Eye (tissue), 1 donor: Measurements from ENCODE around the gene USP48.
"Not testable (repeated sequence)": the region's sequence is repeated elsewhere in the genome, so short reads cannot be mapped to it uniquely, and the experiment has no call there.

Experiments used
- DNase-seq: peaks from one replicate; pipeline ENCODE4 v3.0.0-alpha.2; 2015

Gene USP48

DNA sequence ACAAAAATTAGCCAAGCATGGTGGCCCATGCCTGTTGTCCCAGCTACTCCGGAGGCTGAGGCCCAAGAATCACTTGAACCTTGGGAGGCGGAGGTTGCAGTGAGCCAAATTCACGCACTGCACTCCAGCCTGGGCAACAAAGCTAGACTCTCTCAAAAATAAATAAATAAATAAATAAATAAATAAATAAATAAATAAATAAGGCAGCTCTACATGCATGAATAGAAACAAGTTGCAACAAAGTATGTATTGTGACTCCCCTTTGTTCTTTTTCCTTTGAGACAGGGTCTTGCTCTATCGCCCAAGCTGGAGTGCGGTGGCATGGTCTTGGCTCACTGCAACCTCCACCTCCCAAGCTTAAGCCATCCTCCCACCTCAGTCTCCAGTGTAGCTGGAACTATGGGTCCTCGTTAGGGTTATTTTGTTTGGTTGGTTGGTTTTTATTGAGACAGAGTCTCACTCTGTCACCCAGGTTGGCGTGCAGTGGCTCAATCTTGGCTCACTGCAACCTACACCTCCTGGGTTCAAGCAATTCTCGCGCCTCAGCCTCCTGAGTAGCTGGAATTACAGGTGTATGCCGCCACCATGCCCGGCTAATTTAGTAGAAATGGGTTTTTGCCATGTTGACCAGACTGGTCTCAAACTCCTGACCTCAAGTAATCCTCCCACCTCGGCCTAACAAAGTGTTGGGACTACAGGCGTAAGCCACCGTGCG is 8.0 kb downstream of the USP48 start:
- no peak for DNase-seq

DNA sequence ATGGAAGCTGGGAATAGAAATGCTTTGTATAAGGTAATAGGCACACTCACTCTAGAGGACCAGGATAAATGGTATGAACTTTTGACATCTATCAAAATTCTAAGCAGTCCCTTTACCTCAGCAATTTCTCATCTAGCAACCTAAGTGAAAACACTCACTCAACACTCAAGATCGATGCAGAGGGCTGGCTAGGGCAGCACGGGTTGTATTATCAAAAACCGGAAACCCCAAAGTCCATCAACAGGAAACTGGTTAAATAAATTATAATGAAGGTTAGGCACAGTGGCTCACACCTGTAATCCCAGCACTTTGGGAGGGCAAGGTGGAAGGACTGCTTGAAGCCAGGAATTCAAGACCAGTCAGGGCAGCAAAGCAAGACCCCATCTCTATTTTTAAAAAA is 9.4 kb downstream of the USP48 start:
- no peak for DNase-seq

DNA sequence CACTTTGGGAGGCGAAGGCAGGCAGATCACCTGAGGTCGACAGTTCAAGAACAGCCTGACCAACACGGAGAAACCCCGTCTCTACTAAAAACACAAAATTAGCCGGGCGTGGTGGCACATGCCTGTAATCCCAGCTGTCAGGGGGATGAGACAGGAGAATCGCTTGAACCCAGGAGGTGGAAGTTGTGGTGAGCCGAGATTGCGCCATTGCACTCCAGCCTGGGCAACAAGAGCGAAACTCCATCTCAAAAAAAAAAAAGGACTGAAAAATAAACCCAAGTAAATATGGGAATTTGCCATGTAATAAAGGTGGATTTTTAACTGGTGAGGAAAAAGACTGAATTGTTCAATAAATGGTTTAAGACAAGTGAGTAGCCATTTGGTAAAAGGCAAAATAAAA is 11.3 kb downstream of the USP48 start:
- not testable (repeated sequence) for DNase-seq

DNA sequence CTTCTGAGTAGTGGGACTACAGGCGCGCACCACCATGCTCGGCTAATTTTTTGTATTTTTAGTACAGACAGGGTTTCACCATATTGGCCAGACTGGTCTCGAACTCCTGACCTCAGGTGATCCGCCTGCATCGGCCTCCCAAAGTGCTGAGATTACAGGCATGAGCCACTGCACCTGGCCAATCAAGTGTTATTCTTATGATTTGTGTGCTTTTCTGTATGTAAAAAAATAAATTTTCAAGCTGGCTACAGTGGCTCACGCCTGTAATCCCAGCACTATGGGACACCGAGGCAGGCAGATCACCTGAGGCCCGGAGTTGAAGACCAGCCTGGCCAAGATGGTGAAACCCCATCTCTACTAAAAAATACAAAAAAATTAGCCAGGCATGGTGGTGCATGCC is 12.3 kb downstream of the USP48 start:
- DNase-seq = not testable (repeated sequence)

DNA sequence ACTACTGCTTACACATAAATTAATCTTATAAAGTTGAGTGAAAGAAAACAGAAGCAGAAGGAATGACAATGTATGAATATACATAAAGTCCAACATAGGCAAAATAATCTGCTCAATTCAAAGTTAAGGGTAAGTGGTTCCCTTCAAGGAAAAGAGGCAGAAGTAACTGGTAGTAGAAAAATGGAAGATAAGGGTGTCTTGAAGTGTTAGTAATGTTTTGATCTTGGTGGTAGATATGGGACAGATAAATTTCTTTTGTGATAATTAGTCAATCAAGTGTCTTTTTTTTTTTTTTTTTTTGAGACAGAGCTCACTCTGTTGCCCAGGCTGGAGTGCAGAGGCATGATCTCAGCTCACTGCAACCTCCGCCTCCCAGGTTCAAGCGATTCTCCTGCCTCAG is 12.7 kb downstream of the USP48 start:
- DNase-seq = no peak

DNA sequence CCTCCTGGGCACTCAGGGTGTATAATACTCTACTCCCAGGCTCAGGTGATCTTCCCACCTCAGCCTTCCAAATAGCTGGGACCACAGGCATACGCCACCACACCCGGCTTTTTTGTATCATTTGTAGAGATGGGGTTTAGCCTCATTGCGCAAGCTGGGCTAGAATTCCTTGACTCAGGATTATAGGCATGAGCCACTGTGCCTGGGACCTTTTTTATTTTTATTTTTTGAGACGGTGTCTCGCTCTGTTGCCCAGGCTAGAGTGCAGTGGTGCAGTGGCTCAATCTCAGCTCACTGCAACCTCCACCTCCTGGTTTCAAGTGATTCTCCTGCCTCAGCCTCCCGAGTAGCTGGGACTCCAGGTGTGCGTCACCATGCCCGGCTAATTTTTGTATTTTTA is 15.8 kb downstream of the USP48 start:
- DNase-seq = not testable (repeated sequence)

DNA sequence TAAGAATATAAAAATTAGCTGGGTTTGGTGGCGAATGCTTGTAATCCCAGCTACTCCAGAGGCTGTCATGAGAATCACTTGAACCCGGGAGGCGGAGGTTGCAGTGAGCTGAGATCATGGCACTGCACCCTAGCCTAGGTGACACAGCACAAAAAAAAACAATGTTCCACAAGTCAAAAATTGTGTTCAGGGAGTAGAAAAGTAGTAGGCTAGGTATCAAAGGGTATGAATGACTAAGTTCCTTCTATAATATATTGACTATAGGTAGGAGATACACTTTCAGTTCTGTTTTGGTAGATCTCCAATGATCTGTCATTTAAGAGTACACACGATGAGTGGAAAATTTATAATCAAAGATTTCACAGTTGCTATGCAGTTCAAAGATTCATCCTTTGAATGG is 16.7 kb downstream of the USP48 start:
- DNase-seq = no peak

DNA sequence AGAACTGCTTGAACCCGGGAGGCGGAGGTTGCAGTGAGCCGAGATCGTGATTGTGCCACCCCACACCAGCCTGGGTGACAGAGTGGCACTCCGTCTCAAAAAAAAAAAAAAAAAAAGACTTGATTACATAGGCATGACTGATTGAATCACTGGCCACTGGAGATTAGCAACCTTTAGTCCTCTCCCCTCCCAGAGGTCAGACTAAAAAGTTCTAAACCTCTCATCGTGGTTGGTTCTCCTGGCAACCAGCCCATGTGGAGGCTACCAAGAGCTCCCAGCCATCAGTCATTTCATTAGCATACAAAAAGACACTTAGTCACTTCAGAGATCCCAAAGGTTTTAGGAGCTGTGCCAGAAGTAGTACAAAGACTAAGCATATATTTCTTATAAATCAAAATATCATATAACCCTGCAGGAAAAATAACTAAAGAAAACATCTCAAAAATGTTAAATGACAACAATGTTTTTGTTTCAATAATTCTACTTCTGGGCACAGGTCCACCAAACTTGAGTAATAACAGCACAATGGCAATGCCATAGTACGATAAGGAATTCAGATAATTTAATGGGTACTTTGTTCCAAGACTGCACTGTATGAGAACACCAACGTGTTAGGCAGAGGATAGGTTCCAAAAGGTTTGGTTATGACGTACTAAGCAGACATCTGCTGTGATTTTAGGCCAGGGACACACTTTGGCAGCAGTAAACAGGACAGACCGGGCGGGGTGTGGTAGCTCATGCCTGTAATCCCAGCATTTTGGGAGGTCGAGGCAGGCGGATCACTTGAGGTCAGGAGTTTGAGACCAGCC is 18.1 kb downstream of the USP48 start:
- DNase-seq = peak; percentile 58

DNA sequence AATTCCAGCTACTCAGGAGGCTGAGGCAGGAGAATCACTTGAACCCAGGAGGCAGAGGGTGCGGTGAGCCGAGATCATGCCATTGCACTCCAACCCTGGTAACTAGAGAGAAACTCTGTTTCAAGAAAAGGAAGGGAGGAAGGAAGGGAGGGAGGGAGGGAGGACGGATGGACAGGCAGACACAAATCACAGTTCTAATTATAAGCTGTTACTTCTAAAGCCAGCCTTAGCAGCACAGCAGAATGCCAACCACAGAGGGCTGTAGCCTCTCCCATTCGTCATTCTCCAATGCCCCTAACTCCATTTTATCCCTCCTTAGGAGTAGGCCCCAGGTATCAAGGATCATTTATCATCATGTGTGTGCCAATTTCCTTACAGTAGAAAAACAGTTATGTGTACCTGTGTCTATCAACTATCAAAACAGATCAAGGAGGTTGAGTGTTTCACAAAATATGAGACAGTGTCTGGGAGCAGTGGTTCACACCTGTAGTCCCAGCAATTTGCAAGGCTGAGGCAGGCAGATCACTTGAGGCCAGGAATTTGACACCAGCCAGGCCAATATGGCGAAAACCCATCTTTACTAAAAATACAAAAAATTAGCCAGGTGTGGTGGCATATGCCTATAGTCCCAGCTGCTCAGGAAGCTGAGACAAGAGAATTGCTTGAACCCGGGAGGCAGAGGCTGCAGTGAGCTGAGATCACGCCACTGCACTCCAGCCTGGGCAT is 19.1 kb downstream of the USP48 start:
- DNase-seq = no peak

DNA sequence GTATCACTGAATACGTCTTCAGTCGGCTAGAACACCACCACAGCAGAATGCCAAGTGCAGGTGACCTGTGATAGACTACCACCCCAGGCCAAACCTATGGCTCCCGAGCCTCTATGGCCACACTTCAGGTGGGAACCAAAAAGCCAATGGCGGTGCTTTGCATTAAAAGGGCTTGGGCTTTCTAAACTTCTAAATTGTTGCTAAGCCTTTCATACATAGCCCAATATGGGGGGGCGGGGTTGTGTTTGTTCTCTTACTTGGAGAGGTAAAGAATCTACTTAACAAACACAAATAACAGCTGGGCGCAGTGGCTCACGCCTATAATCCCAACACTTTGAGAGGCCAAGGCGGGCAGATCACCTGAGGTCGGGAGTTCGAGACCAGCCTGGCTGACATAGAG is 19.7 kb downstream of the USP48 start:
- DNase-seq = no peak

DNA sequence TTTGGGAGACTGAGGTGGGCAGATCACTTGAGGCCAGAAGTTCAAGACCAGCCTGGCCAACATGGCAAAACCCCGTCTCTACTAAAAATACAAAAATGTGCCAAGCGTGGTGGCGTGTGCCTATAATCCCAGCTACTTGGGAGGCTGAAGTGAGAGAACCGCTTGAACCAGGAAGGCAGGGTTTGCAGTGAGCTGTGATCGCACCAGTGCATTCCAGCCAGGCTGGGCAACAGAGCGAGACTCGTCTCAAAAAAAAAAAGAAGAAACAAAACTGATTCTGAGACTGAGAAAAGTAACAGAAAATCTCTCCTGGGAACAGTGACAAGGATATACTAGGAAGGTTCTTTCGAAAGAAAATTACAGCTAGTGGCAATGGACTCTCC is 20.9 kb downstream of the USP48 start:
- DNase-seq = no peak

DNA sequence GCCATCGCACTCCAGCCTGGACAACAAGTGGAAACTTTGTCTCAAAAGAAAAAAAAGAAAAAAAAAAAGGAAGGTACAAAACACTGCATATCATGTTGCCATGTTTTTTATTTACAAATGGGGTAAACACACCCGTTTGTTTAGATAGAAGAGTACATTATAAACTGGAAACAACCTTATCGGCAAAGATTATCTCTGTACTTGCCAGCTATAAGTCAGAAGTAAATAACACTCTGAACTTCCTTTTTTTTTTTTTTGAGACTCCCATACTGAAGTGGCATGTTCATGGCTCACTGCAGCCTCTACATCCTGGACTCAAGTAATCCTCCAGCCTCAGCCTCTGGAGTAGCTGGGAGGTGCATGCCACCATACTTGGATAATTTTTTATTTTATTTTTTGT is 21.9 kb downstream of the USP48 start:
- no peak for DNase-seq

DNA sequence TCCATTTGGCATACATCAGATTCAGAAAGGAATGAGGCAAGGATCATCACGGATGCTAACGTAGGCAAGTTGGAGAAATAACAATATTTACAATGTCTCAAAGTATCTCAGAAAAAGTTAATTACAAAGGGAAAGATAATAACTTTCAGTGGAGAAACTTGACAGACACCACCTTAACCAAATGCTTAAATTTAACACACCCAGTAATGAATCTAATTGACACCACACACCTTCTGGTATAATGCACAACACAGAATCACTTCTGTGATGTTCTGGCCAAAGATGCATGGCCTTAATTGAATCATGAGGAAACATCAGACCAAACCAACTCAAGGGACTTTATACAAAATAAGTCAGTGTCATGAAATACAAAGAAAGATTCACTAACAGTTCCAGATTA is 23.1 kb downstream of the USP48 start:
- DNase-seq = no peak

DNA sequence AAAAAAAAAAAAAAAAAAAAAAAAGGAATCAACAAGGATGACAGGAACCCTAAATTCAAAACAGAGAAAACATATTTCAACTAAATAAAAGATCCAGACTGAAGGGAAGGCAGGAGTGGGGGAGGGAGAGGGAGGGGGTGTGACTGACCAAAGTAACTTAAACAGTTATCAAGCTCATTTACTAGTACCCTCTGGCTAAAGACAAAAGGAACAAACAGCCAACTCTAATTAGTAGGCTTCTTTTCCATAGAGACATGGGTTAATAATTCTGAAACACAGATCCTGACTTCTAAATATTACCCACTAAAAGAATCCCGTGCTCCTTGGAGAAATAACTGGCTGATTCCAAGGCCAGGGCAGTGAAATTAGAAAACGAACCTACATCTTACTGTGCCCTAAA is 23.8 kb downstream of the USP48 start:
- DNase-seq = no peak

DNA sequence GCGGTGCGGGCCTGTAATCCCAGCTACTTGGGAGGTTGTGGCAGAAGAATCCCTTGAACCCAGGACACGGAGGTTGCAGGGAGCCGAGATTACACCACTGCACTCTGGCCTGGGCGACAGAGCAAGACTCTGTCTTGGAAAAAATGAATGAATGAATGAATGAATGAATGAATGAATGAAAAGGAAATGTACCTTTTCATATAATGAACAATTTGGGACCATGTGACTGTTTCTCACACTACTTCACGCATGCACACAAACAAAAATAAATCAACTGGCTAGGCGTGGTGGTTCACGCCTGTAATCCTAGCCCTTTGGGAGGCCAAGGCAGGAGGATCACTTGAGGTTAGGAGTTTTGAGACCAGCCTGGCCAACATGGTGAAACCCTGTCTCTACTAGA is 24.3 kb downstream of the USP48 start:
- no peak for DNase-seq

DNA sequence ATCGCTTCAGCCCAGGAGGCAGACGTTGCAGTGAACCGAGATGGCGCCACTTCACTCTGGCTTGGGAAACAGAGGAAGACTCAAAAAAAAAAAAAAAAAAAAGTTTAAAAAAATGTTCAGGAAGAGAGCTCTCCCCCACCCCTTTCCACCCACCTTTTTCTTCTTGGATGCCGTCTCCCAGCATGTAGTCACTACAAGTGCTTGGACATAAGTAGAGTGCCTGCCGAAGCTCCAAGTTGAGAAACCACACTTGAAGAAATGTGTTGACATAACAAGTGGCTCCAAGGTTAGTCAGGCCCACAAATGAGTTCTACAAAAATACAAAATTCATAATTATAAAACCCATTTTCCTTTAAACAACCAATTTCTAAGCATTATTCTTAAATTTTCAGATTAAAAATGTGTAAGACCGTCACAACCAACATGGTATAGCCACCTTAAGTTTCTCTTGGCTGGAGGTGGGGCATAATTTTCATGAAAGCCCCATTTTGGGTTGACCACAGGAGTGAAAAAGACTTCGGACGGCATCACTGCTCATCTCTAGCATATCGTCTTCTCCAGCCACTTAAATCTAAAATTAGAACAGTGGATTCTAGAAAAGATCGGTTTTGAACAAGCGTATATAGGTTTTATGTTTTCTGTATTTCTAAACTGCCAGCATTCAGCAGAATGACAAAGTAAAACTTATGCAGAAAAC is 26.4 kb downstream of the USP48 start:
- no peak for DNase-seq

DNA sequence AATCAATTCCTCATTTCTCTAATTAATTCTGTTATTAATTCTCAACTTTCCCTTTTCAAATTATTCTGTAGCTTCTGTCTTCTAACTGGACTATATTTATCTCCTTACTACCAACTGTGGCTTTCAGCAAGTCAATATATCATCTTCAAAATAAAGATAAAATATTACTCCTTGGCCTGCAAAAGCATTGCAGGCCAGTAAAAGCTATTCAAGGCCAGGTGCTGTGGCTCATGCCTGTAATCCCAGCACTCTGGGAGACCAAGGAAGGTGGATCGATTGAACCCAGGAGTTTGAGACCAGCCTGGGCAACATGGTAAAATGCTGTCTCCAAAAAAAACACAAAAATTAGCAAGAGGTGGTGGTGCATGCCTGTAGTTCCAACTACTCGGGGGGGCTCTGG is 27.9 kb downstream of the USP48 start:
- DNase-seq = no peak

DNA sequence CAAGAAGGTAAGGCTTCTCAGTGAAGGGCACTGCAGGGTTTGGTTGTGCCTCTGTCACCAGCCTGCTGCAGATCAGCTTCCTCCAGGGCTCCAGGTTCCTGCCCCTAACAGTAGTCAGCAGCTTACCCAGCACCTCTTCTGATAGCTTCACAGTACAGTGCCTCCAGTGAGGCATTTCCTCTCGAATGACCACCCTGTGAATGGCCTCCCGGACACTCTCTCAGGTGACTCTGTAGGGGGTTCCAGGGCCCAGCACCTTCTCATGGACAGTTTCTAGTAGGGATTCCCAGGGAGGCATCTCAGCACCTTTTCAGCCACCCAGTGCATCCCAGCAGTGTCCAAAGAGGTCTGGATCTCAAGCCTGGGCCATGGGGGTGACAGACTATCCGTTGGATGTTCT is 28.4 kb downstream of the USP48 start:
- DNase-seq = no peak

DNA sequence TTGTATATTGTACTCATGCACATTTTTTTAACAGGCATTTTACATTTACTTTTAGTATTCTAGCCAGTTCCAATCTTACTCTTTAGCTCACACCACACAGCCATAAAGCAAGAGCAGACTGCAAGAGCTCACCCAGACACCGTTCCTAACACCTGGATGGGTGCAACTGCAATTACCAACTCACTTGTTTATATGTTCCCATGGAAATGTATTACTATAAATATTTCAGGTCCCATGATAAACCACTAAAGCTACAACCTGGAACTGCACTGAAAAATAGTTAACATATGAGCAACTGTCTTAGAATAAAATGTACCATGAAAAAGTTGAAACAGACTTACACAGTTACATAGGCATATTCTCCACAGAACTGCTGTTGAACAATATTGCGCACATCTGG is 30.8 kb downstream of the USP48 start:
- DNase-seq = no peak

DNA sequence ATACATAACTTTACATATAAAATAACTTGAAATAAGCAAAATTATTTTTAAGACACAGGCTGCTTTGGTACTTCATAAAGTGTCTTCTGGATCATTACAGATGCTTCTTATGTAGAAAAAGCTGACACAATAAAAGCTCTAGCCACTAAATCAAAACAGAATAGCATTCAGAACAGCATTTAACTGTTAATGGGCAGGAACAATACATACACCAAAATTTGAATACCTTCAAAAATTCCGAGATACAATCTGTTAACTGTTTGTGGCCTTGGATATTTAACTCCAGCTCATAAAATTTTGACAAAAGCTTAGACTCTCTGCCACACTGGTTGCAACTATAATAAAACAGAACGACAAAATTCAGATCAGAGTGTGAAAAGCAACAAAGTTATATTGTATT is 31.7 kb downstream of the USP48 start:
- DNase-seq = no peak

DNA sequence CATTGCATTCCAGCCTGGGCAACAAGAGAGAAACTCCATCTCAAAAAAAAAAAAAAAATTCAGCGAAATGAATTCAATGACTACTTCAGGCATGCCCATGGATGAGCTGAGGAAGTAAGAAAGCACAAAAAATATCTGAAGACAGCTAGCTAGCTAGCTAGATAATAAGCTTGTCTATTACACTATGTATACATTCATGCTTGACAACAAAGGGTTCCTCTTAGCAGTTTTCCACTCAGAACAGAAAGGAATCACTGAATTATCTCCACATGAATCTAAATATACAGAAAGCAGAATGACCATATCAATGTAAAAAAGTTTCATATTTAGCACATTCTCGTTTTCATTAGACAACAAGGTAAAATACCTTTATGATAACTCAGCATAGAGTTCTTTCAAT is 32.1 kb downstream of the USP48 start:
- no peak for DNase-seq

DNA sequence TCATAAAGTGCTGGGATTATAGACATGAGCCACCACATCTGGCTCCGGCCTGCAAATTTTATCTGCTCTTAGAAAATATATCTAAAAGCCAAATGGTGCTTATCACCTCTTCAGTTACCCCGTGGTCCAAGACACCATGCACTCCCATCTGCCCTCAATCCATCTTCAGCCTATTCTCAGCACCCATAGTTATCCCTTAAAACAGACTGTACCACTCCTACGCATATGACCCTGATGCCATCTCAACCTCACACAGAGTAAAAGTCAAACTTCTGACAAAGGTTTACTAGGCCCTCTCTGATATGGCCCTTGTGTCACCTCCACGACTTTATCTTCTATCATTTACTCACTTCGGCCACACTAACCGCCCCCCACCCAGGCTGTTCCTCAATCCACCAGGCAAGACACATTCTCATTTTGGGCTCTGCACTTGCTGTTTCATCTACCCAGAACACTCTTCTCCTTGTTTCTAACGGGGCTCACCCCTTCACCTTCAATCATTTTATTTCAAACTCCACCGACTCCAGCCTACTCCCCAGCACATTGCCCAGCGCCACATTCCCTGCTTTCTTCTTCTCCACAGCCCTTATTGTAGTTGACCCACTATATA is 33.0 kb downstream of the USP48 start:
- no peak for DNase-seq

DNA sequence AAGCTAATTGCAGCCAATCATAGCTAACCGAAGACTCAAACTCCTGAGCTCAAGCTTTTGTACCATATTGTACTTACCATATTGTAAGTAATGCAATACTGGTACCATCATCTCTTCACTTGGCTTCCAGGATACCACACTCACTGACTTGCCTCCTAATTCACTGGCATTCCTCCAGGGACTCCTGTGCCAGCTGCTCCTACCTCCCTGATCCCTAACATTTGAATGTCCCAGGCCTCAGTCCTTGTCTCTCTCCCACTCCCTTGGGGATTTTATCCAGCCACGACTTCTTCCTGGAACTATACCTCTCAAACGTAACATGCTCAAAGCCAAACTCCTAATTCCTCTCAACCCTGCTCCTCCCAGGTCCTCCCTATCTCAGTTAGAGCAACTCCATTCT is 33.8 kb downstream of the USP48 start:
- no peak for DNase-seq
